Caco-2 (cell line): ENCODE results near the gene C2orf78. TPM values are rescaled to one million over a fixed set of nuclear protein-coding genes. Genes with fewer than 3 reads are reported as not detected.

ENCODE experiments used
- BruUV-seq: library from RNA; stranded (reverse); fragments of 400-500 nt; replicated peaks from 2 replicates; lab custom pipeline; 2021; lab: Mats Ljungman, UMichigan
- CTCF ChIA-PET: fragments of 300-600 bp; sonication (Branson Sonifier 250); formaldehyde crosslinking; loops from one replicate; lab custom pipeline; 2022; ENCODE audit warnings: antibody characterized with exemption; lab: Charles Lee
- POLR2A ChIA-PET: fragments of 300-600 bp; sonication (Branson Sonifier 250); formaldehyde crosslinking; loops from one replicate; lab custom pipeline; 2022; ENCODE audit warnings: antibody characterized with exemption; lab: Charles Lee
- DNase-seq, 2 experiments: peaks; one replicate each; pipeline versions ENCODE4 v3.0.0 to v3.0.0-alpha.2; 2020 to 2022
- H3K27me3 ChIP-seq: replicated peaks from 2 replicates; pipeline ENCODE4 v1.6.0; 2011; ENCODE audit warnings: low read length; ENCODE audit not compliant: control insufficient read depth, insufficient read depth
- H3K36me3 ChIP-seq: 2 replicates; pipeline ENCODE4 v1.5.1; 2011; ENCODE audit warnings: low read length; ENCODE audit not compliant: control insufficient read depth, insufficient read depth
- H3K4me1 ChIP-seq: fragments of 250-450 bp; sonication (Bioruptor Pico); 2 replicates; pipeline ENCODE4 v1.5.1; 2020; ENCODE audit warnings: mild to moderate bottlenecking
- H3K4me3 ChIP-seq: 2 replicates; pipeline ENCODE4 v1.5.1; 2011; ENCODE audit warnings: low read depth, mild to moderate bottlenecking, control low read depth, low read length
- H3K9me3 ChIP-seq: fragments of 250-450 bp; sonication (Bioruptor Pico); 2 replicates; pipeline ENCODE4 v1.5.1; 2020; ENCODE audit warnings: mild to moderate bottlenecking, moderate library complexity
- H3K27ac Mint-ChIP-seq: one replicate; pipeline ENCODE4 v1.8.0; 2022; ENCODE audit warnings: mixed read lengths; ENCODE audit not compliant: unreplicated experiment
- H3K27me3 Mint-ChIP-seq: one replicate; pipeline ENCODE4 v1.8.0; 2022; ENCODE audit warnings: mixed read lengths; ENCODE audit not compliant: insufficient read depth, unreplicated experiment
- H3K36me3 Mint-ChIP-seq: one replicate; pipeline ENCODE4 v1.8.0; 2022; ENCODE audit warnings: mild to moderate bottlenecking, mixed read lengths; ENCODE audit not compliant: insufficient read depth, unreplicated experiment
- H3K4me1 Mint-ChIP-seq: one replicate; pipeline ENCODE4 v1.8.0; 2022; ENCODE audit warnings: low read depth, mixed read lengths; ENCODE audit not compliant: unreplicated experiment
- H3K4me3 Mint-ChIP-seq: one replicate; pipeline ENCODE4 v1.8.0; 2022; ENCODE audit warnings: mild to moderate bottlenecking, moderate library complexity, mixed read lengths; ENCODE audit not compliant: unreplicated experiment
- H3K9me3 Mint-ChIP-seq: one replicate; pipeline ENCODE4 v1.8.0; 2022; ENCODE audit warnings: mixed read lengths; ENCODE audit not compliant: unreplicated experiment
- CTCF ChIP-seq, 2 experiments: fragments of 200-600 bp in 1 of 2; IDR thresholded peaks; 1 replicate in 1 of 2; 2 replicates in 1 of 2; pipeline versions ENCODE4 v1.5.1 to v1.8.0; 2011 to 2022; ENCODE audit warnings: antibody characterized with exemption in 1 of 2, control low read depth in 1 of 2, inconsistent platforms in 1 of 2, low read depth in 1 of 2, low read length in 1 of 2, mild to moderate bottlenecking in 1 of 2, moderate library complexity in 1 of 2; ENCODE audit not compliant: insufficient read depth in 1 of 2, severe bottlenecking in 1 of 2, unreplicated experiment in 1 of 2
- intact Hi-C: fragments of 100-400 bp; cut with micrococcal nuclease; formaldehyde crosslinking; loops from one replicate; pipeline ENCODE4 v1.10.0; 2022; ENCODE audit not compliant: unreplicated experiment
- total RNA-seq: library from RNA; stranded (reverse); gene quantifications from 2 replicates; pipeline ENCODE4 v1.2.3, GENCODE V29; 2022

Gene C2orf78
- total RNA-seq, 1 experiment from 2014 or later = not detected

- peaks cover 45% of the 10 kb centered on the region for H3K36me3 Mint-ChIP-seq
- Histone ChIP-seq H3K4me1 (peaks cover 12% of the 10 kb centered on the region), H3K4me3 (no peak overlapping the region), H3K36me3 (peaks cover 4% of the 10 kb centered on the region; the same call in 1 of the 2 replicates), H3K9me3 (no peaks in the 10 kb centered on the region), H3K27me3 (no peaks in the 10 kb centered on the region)
- CTCF ChIA-PET = no interaction called here
- H3K27me3 Mint-ChIP-seq = no peaks in the 10 kb centered on the region
- TF ChIP-seq CTCF (IDR thresholded peaks at IDR 0.05; ENCODE audit: insufficient read depth in 1 of 2, low read depth in 1 of 2, low read length in 1 of 2, severe bottlenecking in 1 of 2, unreplicated experiment in 1 of 2) = no peak
- no peak overlapping the region for H3K4me3 Mint-ChIP-seq
- POLR2A ChIA-PET = no interaction called here
- H3K27ac Mint-ChIP-seq = no peak overlapping the region
- H3K9me3 Mint-ChIP-seq = no peaks in the 10 kb centered on the region
- no TSS peak for BruUV-seq
- intact Hi-C loops = no loop called here
- no peaks in the 10 kb centered on the region for H3K4me1 Mint-ChIP-seq
- no peak for DNase-seq
Observed at GRCh38 chr2:73844087-73844486, 60.1 kb downstream of the C2orf78 start.

GRCh38 chr2:73850009-73850408, 66.0 kb downstream of the C2orf78 start:
- ChIA-PET POLR2A (no interaction called here), CTCF (no interaction called here)
- no peak overlapping the region for H3K4me3 Mint-ChIP-seq
- Histone ChIP-seq H3K4me3 (no peak overlapping the region), H3K9me3 (no peaks in the 10 kb centered on the region), H3K4me1 (no peaks in the 10 kb centered on the region), H3K27me3 (no peaks in the 10 kb centered on the region), H3K36me3 (peaks cover 2% of the 10 kb centered on the region; the same call in 1 of the 2 replicates)
- no peak for TF ChIP-seq CTCF (IDR thresholded peaks at IDR 0.05; ENCODE audit: insufficient read depth in 1 of 2, low read depth in 1 of 2, low read length in 1 of 2, severe bottlenecking in 1 of 2, unreplicated experiment in 1 of 2)
- peaks cover 42% of the 10 kb centered on the region for H3K36me3 Mint-ChIP-seq
- no peaks in the 10 kb centered on the region for H3K27me3 Mint-ChIP-seq
- BruUV-seq = no TSS peak
- intact Hi-C loops = no loop called here
- no peaks in the 10 kb centered on the region for H3K4me1 Mint-ChIP-seq
- no peak for DNase-seq
- no peaks in the 10 kb centered on the region for H3K9me3 Mint-ChIP-seq
- no peak overlapping the region for H3K27ac Mint-ChIP-seq

- no peak for TF ChIP-seq CTCF (IDR thresholded peaks at IDR 0.05; ENCODE audit: insufficient read depth in 1 of 2, low read depth in 1 of 2, low read length in 1 of 2, severe bottlenecking in 1 of 2, unreplicated experiment in 1 of 2)
- H3K9me3 ChIP-seq = no peaks in the 10 kb centered on the region
- ChIA-PET POLR2A (no interaction called here), CTCF (interaction anchor here (0.7 kb wide), 2 partner anchors 59 to 324 kb away, joined by 3 to 5 read pairs; no protein-coding TSS in a partner anchor)
- H3K4me1 ChIP-seq = no peaks in the 10 kb centered on the region
- Mint-ChIP-seq H3K27me3 (no peaks in the 10 kb centered on the region), H3K9me3 (no peaks in the 10 kb centered on the region), H3K27ac (no peak overlapping the region), H3K4me3 (no peak overlapping the region), H3K4me1 (no peaks in the 10 kb centered on the region), H3K36me3 (peaks cover 36% of the 10 kb centered on the region)
- H3K36me3 ChIP-seq = peaks cover 4% of the 10 kb centered on the region; the same call in 1 of the 2 replicates
- peak in 1 of 2 experiments; percentile 18 for DNase-seq
- H3K27me3 ChIP-seq = no peaks in the 10 kb centered on the region
- no TSS peak for BruUV-seq
- H3K4me3 ChIP-seq = no peak overlapping the region
- intact Hi-C loops = no loop called here
Observed at GRCh38 chr2:73851274-73851673, 67.3 kb downstream of the C2orf78 start.
